Hair follicle dermal papilla cell (primary cell): Measurements from ENCODE around the gene RNF41. TPM values are rescaled to one million over a fixed set of nuclear protein-coding genes. Genes with fewer than 3 reads are reported as not detected.

Experiments used
- total RNA-seq: library from RNA; depleted of rRNA; stranded (reverse); fragments of >200 nt; gene quantifications from 2 replicates; pipeline ENCODE4 v1.2.3, GENCODE V29; 2012

Gene RNF41
- 145 and 163 TPM in 2 replicates for total RNA-seq

DNA sequence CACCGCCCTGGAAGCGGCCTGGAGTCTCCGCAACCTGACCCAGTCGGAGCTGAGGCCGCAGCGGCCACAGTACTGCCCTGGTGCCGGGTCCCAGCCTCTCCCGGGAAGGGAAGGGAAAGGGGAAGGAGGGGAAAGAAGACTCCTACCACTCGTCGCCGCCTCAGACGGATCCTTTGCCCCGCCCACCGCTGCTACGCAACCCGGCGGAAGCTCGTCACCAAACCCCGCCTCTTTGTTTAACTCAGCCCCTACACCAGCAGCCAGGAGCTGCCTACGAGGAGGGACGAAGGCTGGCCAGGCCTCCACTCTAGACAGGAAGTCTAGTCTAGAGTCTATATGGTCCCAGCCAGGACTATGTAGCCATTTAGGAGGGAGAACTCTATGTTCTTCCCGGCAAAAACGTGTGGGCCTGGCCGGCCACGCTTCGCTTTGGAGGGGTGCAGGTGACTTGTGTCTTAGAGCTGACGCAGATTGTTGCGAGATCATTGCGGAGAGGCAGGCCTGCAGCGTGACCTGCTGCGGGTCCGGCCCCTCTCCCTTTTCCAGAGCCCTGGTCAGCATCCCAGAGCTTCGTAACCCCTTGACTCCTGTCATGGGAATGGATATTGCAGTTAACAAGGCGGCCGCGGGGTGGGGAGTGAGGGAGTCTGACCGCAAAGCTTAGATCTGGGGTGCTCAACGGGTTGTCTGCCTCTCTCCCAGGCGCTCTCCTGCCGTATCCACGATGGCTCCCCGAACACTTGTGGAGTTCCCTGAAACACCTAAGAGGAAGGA is at the start of gene RNF41:
RNF41 (minus strand) TSS at position 166 of the 774 bp plus-strand sequence. CDS start 7,875 bp downstream, outside the sequence.

GRCh38 chr12:56266693-56267442 is 45.1 kb upstream of the RNF41 start, which contains the start of gene COQ10A:
Gene COQ10A (plus strand): TSS chr12:56266942. CDS start chr12:56267119, 177 bp downstream.

DNA sequence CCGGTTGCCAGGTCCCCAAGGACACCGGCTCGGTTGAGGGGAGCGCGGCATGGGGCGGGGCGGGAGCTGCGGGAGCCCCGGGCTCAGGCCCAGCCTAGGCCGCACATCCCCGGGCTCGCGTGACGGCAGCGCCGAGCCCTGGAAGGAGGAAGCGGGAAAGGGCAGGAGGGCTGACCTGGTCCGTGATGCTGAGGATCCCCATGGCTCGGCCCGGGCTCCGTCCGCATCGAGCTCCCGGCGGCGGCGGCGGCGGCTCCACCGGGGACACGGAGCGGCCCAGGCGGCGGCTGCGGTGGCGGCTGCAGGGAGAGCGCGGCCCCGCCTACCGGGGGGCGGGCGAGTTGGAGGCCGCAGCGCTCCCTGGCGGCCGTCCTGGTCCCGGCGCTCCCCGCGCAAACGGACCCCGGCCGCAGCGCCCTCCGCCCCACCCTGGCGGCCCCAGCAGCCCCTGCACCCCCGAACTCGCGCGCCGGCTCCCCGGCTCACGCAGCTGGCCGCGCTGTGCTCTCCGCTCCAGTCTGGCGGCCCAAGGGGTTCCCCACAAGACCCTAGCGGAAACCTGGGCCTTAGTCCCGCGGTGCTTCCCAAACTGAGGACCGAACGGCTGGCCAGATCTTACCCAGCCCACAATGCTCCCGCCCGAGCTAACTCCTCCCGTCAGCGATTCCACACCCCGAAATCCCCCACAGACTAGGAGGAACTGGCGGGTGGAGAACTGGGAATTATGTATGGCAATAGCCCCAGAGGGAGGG is 36.5 kb upstream of the RNF41 start, which contains the start of gene ANKRD52:
ANKRD52 (minus strand) TSS at position 317 of the 752 bp plus-strand sequence; CDS start at position 202, 115 bp downstream.

GRCh38 chr12:56229916-56230431 is 8.3 kb upstream of the RNF41 start, which contains the start of gene SLC39A5:
Gene SLC39A5 (plus strand): TSS chr12:56230051. CDS start chr12:56231275, 1,224 bp downstream.

DNA sequence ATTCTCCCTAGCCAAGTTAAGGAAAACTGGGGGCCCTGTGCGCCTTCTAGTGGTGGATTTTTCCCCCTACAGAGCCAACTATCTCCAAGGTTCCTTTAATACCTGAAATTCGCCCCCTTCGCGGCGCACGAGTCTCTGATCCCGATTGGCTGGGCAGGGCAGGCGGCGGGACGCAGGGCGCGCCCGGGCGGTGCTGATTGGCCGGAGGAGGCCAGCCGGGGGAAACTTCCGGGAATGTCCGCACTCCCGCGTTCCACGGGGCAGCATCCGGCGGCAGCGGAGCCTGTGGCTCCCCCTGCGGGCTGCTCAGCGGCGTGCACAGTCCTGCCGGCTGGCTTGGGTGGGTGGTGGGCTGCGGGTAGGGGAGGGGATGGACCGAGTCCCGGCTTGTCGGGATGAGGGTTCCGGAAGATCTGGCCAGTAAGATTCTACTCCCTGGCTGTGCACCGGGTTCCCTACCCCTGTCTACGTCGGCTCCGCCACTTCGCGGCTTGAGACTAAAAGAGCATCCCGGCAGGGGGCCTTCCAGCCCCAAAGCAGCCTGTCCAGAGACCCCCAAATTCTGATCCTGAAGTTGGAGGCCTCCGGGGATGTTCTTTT is 2.5 kb upstream of the RNF41 start, which contains the start of gene NABP2:
NABP2 (plus strand) TSS at position 241 of the 600 bp plus-strand sequence. CDS start 515 bp downstream, outside the sequence.

GRCh38 chr12:56189099-56189917 is 32.4 kb downstream of the RNF41 start, which contains the start of gene SMARCC2:
Gene SMARCC2 (minus strand): TSS chr12:56189483. CDS start chr12:56189461, 22 bp downstream.

GRCh38 chr12:56158029-56158925 is 63.4 kb downstream of the RNF41 start, which contains the start of gene MYL6:
Gene MYL6 (plus strand): TSS chr12:56158359. CDS start chr12:56158402, 43 bp downstream.

Other genes with a start within 250 kb of the RNF41 start
- gene RAB5B, start 247.8 kb downstream of the RNF41 start, total RNA-seq, result 92.8 and 93.1 TPM in 2 replicates
- 13.1 and 13.3 TPM in 2 replicates for gene SUOX, start 224.6 kb downstream of the RNF41 start, total RNA-seq
- 2.4 and 2.8 TPM in 2 replicates for gene IKZF4, start 200.9 kb downstream of the RNF41 start, total RNA-seq
- 192 and 318 TPM in 2 replicates for gene RPS26, start 180.0 kb downstream of the RNF41 start, total RNA-seq
- 0.73 and 2.3 TPM in 2 replicates for gene ERBB3, start 141.8 kb downstream of the RNF41 start, total RNA-seq
- gene PA2G4, start 117.4 kb downstream of the RNF41 start, total RNA-seq, result 83.1 and 84.2 TPM in 2 replicates
- 811 and 982 TPM in 2 replicates for gene RPL41, start 105.3 kb downstream of the RNF41 start, total RNA-seq
- gene ZC3H10, start 103.7 kb downstream of the RNF41 start, total RNA-seq, result 7.7 and 9.9 TPM in 2 replicates
- 251 and 267 TPM in 2 replicates for gene ESYT1, start 93.7 kb downstream of the RNF41 start, total RNA-seq
- 53.9 and 65.1 TPM in 2 replicates for gene MYL6B, start 69.3 kb downstream of the RNF41 start, total RNA-seq
- 831 and 1,406 TPM in 2 replicates for gene MYL6, start 63.6 kb downstream of the RNF41 start, total RNA-seq
- 75.8 and 76.9 TPM in 2 replicates for gene SMARCC2, start 32.4 kb downstream of the RNF41 start, total RNA-seq
- 21.6 and 24.0 TPM in 2 replicates for gene NABP2, start 2.4 kb upstream of the RNF41 start, total RNA-seq
- gene SLC39A5, start 8.1 kb upstream of the RNF41 start, total RNA-seq, result not detected in 2 replicates
- 19.1 and 22.3 TPM in 2 replicates for gene ANKRD52, start 36.5 kb upstream of the RNF41 start, total RNA-seq
- gene COQ10A, start 45.0 kb upstream of the RNF41 start, total RNA-seq, result 12.4 and 15.6 TPM in 2 replicates
- 91.3 and 105 TPM in 2 replicates for gene CS, start 78.4 kb upstream of the RNF41 start, total RNA-seq
- 57.2 and 59.7 TPM in 2 replicates for gene CNPY2, start 94.1 kb upstream of the RNF41 start, total RNA-seq
- gene PAN2, start 112.1 kb upstream of the RNF41 start, total RNA-seq, result 19.2 and 34.2 TPM in 2 replicates
- gene IL23A, start 117.0 kb upstream of the RNF41 start, total RNA-seq, result not detected in 2 replicates
- 671 and 690 TPM in 2 replicates for gene STAT2, start 138.2 kb upstream of the RNF41 start, total RNA-seq
- gene APOF, start 140.9 kb upstream of the RNF41 start, total RNA-seq, result not detected in 2 replicates
- 2.6 and 3.4 TPM in 2 replicates for gene TIMELESS, start 227.5 kb upstream of the RNF41 start, total RNA-seq
- gene MIP, start 232.7 kb upstream of the RNF41 start, total RNA-seq, result 0.32 TPM in 1 of 2 replicates, not detected in the other
- gene SPRYD4, start 246.7 kb upstream of the RNF41 start, total RNA-seq, result 2.8 and 2.9 TPM in 2 replicates